ENCODE measurements around the gene MFAP4.

MFAP4 gene

DNA sequence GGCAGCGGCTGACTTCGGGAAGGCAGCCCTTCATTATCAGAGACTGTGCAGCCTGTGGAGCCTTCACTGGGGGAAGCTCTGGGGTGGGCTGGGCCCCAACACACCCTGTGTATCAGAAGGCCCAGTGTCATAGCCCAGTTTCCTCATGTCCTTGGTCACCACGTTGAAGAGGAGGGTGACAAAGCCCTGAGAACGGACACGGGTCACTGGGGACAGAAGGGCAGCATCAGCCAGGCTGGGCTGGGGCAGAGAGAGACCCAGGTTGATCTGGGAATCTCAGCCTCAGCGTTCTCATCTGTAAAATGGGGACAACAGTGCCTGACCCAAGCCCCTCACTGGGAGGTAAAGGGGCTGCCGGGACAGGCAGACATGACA, 43.7 kb downstream of the MFAP4 start:
- Histone ChIP-seq H4K20me1 (peaks cover 0 to 62% (median 23%) of the 10 kb centered on the region in 11 experiments; a peak in 13 of 22 replicates), H3K9me3 (replicated peaks in 1 of 11) (no peaks in the 10 kb centered on the region), H3K4me1 (peaks cover 17 to 25% (median 20%) of the 10 kb centered on the region in 10 experiments), H3K4me2 (no peak overlapping the region), H3K4me3 (no peak overlapping the region), H3K27me3 (peaks cover 0 to 39% (median 0%) of the 10 kb centered on the region in 11 experiments; a peak in 5 of 22 replicates), H3K36me3 (no peaks in the 10 kb centered on the region), H3K9ac (no peak overlapping the region), H3K27ac (no peak overlapping the region)
- no peak for TF ChIP-seq Cebpa-rat (IDR thresholded peaks at IDR 0.05)

DNA sequence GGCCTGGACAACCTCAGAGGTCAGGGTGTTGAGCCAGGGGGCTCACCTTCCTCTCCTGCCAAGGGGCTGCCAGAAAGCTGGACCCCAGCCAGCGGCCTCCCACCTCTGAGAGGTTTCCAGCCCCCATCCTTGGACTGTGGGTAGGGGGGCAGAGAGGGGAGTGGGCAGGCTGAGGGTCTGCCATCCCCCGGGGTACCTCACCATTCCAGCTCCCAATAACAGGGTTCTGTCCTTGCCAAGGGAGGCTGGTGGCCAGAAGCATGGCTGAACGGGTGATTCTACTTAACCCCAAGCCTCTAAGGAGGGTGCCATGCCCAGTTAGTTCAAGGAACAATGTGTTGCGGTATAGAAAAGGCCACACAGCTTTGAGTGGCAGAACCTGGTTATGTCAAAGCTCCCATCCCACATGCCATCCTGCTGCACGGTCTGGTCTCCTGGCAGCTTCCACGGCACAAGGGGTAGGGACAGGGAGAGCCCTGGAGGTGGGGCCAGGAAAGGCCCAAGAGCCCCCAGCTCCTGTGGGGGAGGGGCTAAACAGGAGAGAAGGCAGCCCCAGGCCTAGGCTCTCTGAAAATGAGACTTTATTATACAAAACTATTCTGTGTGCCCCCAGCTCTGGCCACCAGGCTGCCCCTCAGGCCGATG, 44.3 kb downstream of the MFAP4 start:
- no peak for TF ChIP-seq Cebpa-rat (IDR thresholded peaks at IDR 0.05)
- Histone ChIP-seq H3K4me2 (no peak overlapping the region), H3K4me1 (peaks cover 16 to 20% (median 17%) of the 10 kb centered on the region in 10 experiments), H3K9ac (no peak overlapping the region), H3K4me3 (no peak overlapping the region), H3K27me3 (peaks cover 0 to 39% (median 0%) of the 10 kb centered on the region in 11 experiments; a peak in 5 of 22 replicates), H4K20me1 (peaks cover 0 to 60% (median 22%) of the 10 kb centered on the region in 11 experiments; a peak in 13 of 22 replicates), H3K36me3 (no peaks in the 10 kb centered on the region), H3K9me3 (replicated peaks in 1 of 11) (no peaks in the 10 kb centered on the region), H3K27ac (no peak overlapping the region)

DNA sequence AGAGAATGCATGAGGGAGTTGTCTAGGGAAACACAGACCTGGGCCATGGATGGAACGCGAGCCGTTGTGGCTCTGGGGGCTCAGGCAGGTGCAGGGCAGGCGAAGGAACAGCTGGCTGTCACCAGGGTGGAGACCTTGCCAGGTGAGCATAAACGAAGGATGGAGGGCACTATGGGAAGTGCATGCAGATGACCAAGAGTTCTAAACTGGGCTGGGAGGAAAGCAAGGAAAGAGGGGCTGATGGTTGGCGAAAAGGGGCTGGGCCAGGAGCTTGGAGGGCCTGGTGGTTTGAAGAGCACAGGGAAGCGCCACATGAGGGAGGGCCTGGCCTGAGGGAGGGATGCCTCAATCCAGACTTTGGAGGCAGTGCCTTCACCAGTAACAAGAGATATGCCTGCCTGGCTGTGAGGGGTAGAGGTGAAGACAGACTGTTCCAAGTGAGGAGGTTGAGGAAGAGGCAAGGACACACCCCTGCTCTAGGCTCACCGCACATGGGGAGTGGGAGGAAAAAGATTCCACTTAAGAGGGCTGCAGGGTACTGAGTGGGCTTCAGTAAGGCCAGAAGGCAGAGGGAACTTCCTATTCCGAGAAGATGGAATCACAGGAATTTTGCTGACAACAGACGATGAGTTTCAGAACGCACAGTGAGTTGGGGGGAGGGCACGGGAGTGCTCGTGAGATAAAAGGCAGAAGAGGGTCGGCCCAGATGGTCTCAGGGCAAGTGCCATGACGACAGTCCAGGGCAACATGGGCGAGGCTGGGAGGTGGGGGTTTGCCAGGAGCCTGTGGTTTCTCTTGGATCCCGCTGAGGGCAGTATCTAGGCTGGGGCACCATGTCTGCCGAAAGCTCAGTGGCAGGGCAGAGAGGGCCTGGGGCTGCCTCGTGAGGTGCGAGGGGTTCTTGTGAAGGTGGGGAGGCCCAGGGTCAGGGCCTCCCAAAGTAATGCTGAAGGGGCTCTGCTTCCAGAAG, 45.1 kb downstream of the MFAP4 start:
- H3K4me3 ChIP-seq: no peak overlapping the region
- peaks cover 8 to 12% (median 9%) of the 10 kb centered on the region in 10 experiments for H3K4me1 ChIP-seq
- H3K36me3 ChIP-seq: no peaks in the 10 kb centered on the region
- H4K20me1 ChIP-seq: peaks cover 0 to 60% (median 19%) of the 10 kb centered on the region in 11 experiments; a peak in 14 of 22 replicates
- H3K4me2 ChIP-seq: no peak overlapping the region
- no peak overlapping the region for H3K27ac ChIP-seq
- peaks cover 0 to 44% (median 6%) of the 10 kb centered on the region in 11 experiments; a peak in 12 of 22 replicates for H3K27me3 ChIP-seq
- H3K9me3 ChIP-seq (replicated peaks in 1 of 11): no peaks in the 10 kb centered on the region
- TF ChIP-seq Cebpa-rat (IDR thresholded peaks at IDR 0.05): no peak
- H3K9ac ChIP-seq: no peak overlapping the region

DNA sequence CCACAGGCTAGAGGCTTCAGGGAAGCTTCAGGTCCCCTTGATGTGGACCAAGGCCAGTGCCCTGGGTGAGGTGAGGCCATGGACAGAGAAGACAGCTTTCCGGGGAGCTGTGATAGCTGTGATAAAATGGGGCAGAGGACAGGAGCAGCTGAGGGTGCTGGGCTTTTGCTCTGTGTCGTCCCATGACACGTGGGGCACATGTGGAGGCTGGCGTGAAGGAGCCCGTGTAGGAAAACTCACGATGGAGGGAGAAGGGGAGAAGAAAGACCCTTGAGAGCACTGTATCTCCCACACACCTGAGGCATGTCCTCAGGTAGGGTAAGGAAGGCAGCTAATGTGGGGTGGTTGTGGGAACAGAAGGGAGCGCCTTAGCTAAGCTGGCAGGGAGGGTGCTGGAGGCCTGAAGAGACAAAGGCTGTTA, 45.8 kb downstream of the MFAP4 start:
- peaks cover 0 to 60% (median 18%) of the 10 kb centered on the region in 11 experiments; a peak in 14 of 22 replicates for H4K20me1 ChIP-seq
- no peak overlapping the region for H3K9ac ChIP-seq
- H3K4me3 ChIP-seq: no peak overlapping the region
- H3K9me3 ChIP-seq (replicated peaks in 1 of 11): no peaks in the 10 kb centered on the region
- H3K4me1 ChIP-seq: peaks cover under 1 to 5% (median 2%) of the 10 kb centered on the region in 10 experiments
- H3K4me2 ChIP-seq: no peak overlapping the region
- H3K27ac ChIP-seq: no peak overlapping the region
- peaks cover 0 to 47% (median 11%) of the 10 kb centered on the region in 11 experiments; a peak in 14 of 22 replicates for H3K27me3 ChIP-seq
- no peaks in the 10 kb centered on the region for H3K36me3 ChIP-seq
- no peak for TF ChIP-seq Cebpa-rat (IDR thresholded peaks at IDR 0.05)

DNA sequence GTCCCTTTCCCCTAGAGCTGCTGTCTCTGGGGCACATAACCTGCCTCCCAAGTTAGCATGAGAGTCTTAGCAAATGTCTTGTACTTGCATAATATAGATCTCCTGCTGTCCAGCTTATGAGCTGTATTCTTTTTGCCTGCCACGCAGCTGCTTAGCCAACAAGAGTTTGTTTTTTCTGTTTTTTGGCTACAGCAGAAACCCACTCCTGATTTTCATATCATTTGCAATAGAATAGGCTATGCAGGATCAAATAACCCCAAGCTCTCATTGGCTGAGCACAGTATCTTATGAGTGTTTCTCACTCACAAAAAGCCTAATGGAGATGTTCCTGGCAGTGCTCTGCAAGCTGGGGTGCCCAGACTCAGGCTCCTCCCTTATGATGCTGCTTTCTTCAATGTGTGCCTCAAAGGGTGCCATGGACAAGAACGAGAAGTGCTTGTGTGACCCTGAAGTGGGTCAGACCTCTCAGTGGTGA, 47.6 kb downstream of the MFAP4 start:
- Histone ChIP-seq H3K27me3 (peaks cover 0 to 49% (median 18%) of the 10 kb centered on the region in 11 experiments; a peak in 14 of 22 replicates), H3K9ac (no peak overlapping the region), H3K4me3 (no peak overlapping the region), H3K36me3 (no peaks in the 10 kb centered on the region), H4K20me1 (peaks cover 0 to 51% (median 13%) of the 10 kb centered on the region in 11 experiments; a peak in 11 of 22 replicates), H3K9me3 (replicated peaks in 1 of 11) (no peaks in the 10 kb centered on the region), H3K4me2 (no peak overlapping the region), H3K27ac (no peak overlapping the region), H3K4me1 (no peaks in the 10 kb centered on the region)
- TF ChIP-seq Cebpa-rat (IDR thresholded peaks at IDR 0.05): no peak

DNA sequence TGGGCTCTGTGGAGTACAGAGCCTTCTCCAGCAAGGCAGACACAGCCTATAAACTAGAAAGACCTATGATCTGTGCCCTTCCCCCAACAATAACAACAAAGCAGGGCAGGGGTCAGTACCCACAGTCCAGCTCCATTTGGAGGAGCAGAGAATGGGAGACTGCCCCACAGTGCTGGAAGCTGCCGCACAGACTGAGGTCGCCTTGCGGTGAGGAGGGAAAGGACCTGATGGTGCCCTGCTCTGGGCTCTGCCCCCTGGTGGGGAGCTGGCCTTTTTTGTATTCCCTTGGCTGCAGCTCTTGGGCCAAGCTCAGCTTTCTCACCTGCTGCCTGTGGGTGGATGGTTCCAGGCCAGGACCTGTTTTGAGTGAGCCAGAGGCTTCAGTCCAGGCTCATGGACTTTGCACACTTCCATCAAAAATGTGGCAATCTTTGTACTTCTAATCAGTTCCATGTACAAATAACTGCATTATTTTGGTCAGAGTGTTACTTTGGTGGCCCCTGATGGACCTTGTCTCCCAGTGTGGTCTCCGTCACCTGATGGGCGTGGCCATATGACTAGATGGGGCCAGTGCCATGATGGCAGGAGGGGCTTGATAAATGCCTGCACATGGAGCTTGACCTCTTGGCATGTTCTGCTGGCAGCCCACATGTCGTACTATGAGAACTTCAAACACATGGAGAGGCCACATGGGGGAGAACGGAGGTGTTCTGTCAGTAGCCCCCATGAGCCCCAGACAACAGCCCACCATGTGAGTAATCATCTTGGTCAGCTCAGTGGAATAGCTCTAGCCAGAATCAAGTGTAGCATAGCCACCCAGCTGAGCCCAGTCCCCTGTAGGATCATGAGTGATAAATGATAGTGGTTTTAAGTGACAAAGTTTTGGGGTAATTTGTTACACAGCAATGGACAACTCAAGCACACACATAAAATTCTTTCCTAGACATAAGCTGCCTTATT, 48.7 kb downstream of the MFAP4 start:
- no peaks in the 10 kb centered on the region for H3K9me3 ChIP-seq (replicated peaks in 1 of 11)

DNA sequence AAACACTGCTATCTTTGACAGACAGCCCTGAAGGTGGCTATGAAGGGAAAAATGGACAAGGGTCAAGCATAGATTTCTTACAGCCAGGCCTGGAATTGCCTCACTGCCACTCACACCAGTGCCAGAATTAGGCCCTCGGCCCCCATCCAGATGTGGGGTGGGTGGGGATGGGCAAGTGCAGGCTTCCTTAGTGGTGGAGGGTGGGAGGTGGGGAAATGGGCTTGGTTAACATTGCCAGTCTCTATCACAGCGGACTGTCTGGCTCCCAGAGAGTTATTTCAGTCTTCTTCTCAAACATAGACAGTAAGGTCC, 49.3 kb downstream of the MFAP4 start:
- no peak overlapping the region for H3K4me3 ChIP-seq
- H3K27ac ChIP-seq: no peak overlapping the region
- no peaks in the 10 kb centered on the region for H3K4me1 ChIP-seq
- H3K4me2 ChIP-seq: no peak overlapping the region
- no peaks in the 10 kb centered on the region for H3K9me3 ChIP-seq (replicated peaks in 1 of 11)
- peaks cover 0 to 59% (median 18%) of the 10 kb centered on the region in 11 experiments; a peak in 14 of 22 replicates for H3K27me3 ChIP-seq
- no peaks in the 10 kb centered on the region for H3K36me3 ChIP-seq
- TF ChIP-seq Cebpa-rat (IDR thresholded peaks at IDR 0.05): no peak
- H4K20me1 ChIP-seq: peaks cover 0 to 56% (median 16%) of the 10 kb centered on the region in 11 experiments; a peak in 13 of 22 replicates
- H3K9ac ChIP-seq: no peak overlapping the region

More for the DNA sequence above, 48.7 kb downstream of the MFAP4 start:
- H3K27me3 ChIP-seq: peaks cover 0 to 59% (median 18%) of the 10 kb centered on the region in 11 experiments; a peak in 14 of 22 replicates
- H3K4me3 ChIP-seq: no peak overlapping the region
- no peaks in the 10 kb centered on the region for H3K36me3 ChIP-seq
- no peak overlapping the region for H3K9ac ChIP-seq
- no peak overlapping the region for H3K27ac ChIP-seq
- peaks cover 0 to 52% (median 16%) of the 10 kb centered on the region in 11 experiments; a peak in 13 of 22 replicates for H4K20me1 ChIP-seq
- no peaks in the 10 kb centered on the region for H3K4me1 ChIP-seq
- no peak overlapping the region for H3K4me2 ChIP-seq
- TF ChIP-seq Cebpa-rat (IDR thresholded peaks at IDR 0.05): no peak

DNA sequence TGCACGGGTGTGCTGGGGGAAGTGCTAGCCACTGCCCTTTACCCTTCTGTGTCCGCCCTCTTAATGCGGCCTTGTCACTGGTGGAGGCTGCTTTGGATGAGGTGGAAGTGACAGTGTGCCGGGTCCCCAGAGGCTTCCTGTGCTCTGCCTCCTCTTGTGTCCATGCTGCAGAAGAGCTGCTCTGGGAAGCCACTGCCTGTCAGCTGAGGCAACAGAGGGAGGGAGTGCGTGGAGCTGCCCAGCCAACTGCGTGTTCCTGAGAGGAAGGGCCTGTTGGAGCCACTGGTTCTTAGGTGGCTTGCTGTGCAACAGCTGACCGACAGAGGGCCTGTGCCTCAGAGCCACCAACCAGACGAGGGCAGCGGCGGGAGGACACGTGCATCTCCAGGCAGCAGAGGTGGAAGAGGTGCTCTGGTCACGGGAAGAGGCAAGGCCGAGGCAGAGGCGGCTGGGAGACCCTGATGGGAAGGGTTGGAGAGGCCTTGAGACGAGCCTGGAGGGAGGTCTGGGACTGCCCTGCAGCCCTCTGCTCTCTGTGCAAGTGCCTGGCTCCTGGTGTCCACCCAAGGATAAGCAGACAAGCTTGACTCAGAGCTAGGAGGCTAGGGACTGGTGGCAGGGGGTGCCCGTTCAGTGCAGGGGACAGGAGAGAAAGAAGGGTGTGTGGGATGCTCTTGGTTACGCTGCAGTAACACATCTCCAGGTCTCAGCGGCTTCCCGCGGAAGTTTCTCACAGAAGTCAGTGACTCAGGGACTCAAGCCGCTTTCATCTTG, 49.9 kb downstream of the MFAP4 start:
- no peak overlapping the region for H3K4me3 ChIP-seq
- H3K27ac ChIP-seq: no peak overlapping the region
- H3K36me3 ChIP-seq: no peaks in the 10 kb centered on the region
- peaks cover 0 to 59% (median 19%) of the 10 kb centered on the region in 11 experiments; a peak in 14 of 22 replicates for H3K27me3 ChIP-seq
- H3K4me2 ChIP-seq: no peak overlapping the region
- H4K20me1 ChIP-seq: peaks cover 0 to 56% (median 16%) of the 10 kb centered on the region in 11 experiments; a peak in 13 of 22 replicates
- no peak overlapping the region for H3K9ac ChIP-seq
- no peak for TF ChIP-seq Cebpa-rat (IDR thresholded peaks at IDR 0.05)
- no peaks in the 10 kb centered on the region for H3K9me3 ChIP-seq (replicated peaks in 1 of 11)
- no peaks in the 10 kb centered on the region for H3K4me1 ChIP-seq

All from BLaER1 treated with 17β-estradiol and CSF1 and Interleukin-3, amounts not matched to agents 10 nM and 100 nM (cell line).